SK-N-SH treated with all-trans-retinoic acid at 6 μM for 48 hours (cell line): ENCODE data around the gene MGLL.

Experiments
- ARNTL ChIP-seq: fragments of 450-650 bp; formaldehyde crosslinking; IDR thresholded peaks from 2 replicates; pipeline ENCODE4 v1.5.0; 2020; ENCODE audit warnings: low read depth, mild to moderate bottlenecking, moderate library complexity, borderline replicate concordance
- BACH2 ChIP-seq: fragments of 250-450 bp; sonication (Bioruptor Pico); IDR thresholded peaks from 2 replicates; pipeline ENCODE4 v1.9.0; 2021; ENCODE audit warnings: mild to moderate bottlenecking, borderline replicate concordance
- GLIS3 ChIP-seq: fragments of 250-450 bp; sonication (Bioruptor Pico); IDR thresholded peaks from 2 replicates; pipeline ENCODE4 v1.5.0; 2020; ENCODE audit warnings: mild to moderate bottlenecking, moderate library complexity
- ISL1 ChIP-seq: fragments of 250-450 bp; sonication (Bioruptor Pico); IDR thresholded peaks from 2 replicates; pipeline ENCODE4 v2.1.2; 2022; ENCODE audit warnings: mild to moderate bottlenecking, moderate library complexity
- OSR1 ChIP-seq: fragments of 250-450 bp; sonication (Bioruptor Pico); IDR thresholded peaks from 2 replicates; pipeline ENCODE4 v1.8.0; 2022; ENCODE audit warnings: moderate library complexity, mild to moderate bottlenecking, inconsistent platforms
- PATZ1 ChIP-seq: fragments of 250-450 bp; sonication (Bioruptor Pico); IDR thresholded peaks from 2 replicates; pipeline ENCODE4 v1.8.0; 2020; ENCODE audit warnings: mild to moderate bottlenecking, moderate library complexity, borderline replicate concordance
- POU6F1 ChIP-seq: fragments of 250-450 bp; sonication (Bioruptor Pico); IDR thresholded peaks from 2 replicates; pipeline ENCODE4 v1.8.0; 2021; ENCODE audit warnings: low read depth, mild to moderate bottlenecking, moderate library complexity, borderline replicate concordance
- RARB ChIP-seq: fragments of 250-450 bp; sonication (Bioruptor Pico); IDR thresholded peaks from 2 replicates; pipeline ENCODE4 v1.8.0; 2021; ENCODE audit warnings: mild to moderate bottlenecking, moderate library complexity
- SNAI2 ChIP-seq: fragments of 250-450 bp; sonication (Bioruptor Pico); IDR thresholded peaks from 2 replicates; pipeline ENCODE4 v1.5.0; 2020; ENCODE audit warnings: mild to moderate bottlenecking, moderate library complexity
- TSHZ2 ChIP-seq: fragments of 250-450 bp; sonication (Bioruptor Pico); IDR thresholded peaks from 2 replicates; pipeline ENCODE4 v1.5.0; 2020; ENCODE audit warnings: mild to moderate bottlenecking, moderate library complexity
- ZFP3 ChIP-seq: fragments of 250-450 bp; sonication (Bioruptor Pico); IDR thresholded peaks from 2 replicates; pipeline ENCODE4 v1.5.0; 2020; ENCODE audit warnings: mild to moderate bottlenecking, moderate library complexity
- ZNF565 ChIP-seq: fragments of 450-650 bp; formaldehyde crosslinking; conservative IDR thresholded peaks from 2 replicates; pipeline ENCODE4 v1.5.0; 2020; ENCODE audit warnings: low read depth, mild to moderate bottlenecking, moderate library complexity
- ZNF8 ChIP-seq: fragments of 450-650 bp; formaldehyde crosslinking; IDR thresholded peaks from 2 replicates; pipeline ENCODE4 v1.5.0; 2020; ENCODE audit warnings: mild to moderate bottlenecking, moderate library complexity

- TF ChIP-seq GLIS3 (CRISPR knock-in tag) (no peak), ISL1 (no peak), ZNF8 (CRISPR knock-in tag) (no peak), RARB (CRISPR knock-in tag) (no peak), PATZ1 (CRISPR knock-in tag) (no peak), ARNTL (CRISPR knock-in tag) (no peak), POU6F1 (CRISPR knock-in tag) (no peak), ZFP3 (CRISPR knock-in tag) (no peak), SNAI2 (CRISPR knock-in tag) (no peak), ZNF565 (CRISPR knock-in tag) (no peak), TSHZ2 (CRISPR knock-in tag) (no peak), BACH2 (CRISPR knock-in tag) (no peak), OSR1 (CRISPR knock-in tag) (no peak)
Observed at GRCh38 chr3:127712461-127712860, 109.9 kb downstream of the MGLL start.
